WTC11 (cell line): ENCODE measurements around the gene SLC15A5. TPM values are rescaled to one million over a fixed set of nuclear protein-coding genes. Genes with fewer than 3 reads are reported as not detected.

ENCODE experiments used
- ATAC-seq: fragments of 200-7000 bp; cut with Tn5 transposase; 2 replicates; pipeline ENCODE4 v1.10.0; 2021; ENCODE audit warnings: mild to moderate bottlenecking, moderate library complexity
- CTCF ChIA-PET: fragments of 300-600 bp; sonication (Branson Sonifier 250); formaldehyde crosslinking; loops from one replicate; lab custom pipeline; 2021; ENCODE audit warnings: antibody characterized with exemption; lab: Charles Lee
- POLR2A ChIA-PET: fragments of 350-600 bp; sonication (Branson Sonifier 250); formaldehyde crosslinking; loops from one replicate; lab custom pipeline; 2021; ENCODE audit warnings: antibody characterized with exemption; lab: Charles Lee
- DNase-seq: peaks from one replicate; pipeline ENCODE4 v3.0.0; 2021; ENCODE audit warnings: low spot score
- H3K27ac Mint-ChIP-seq: 2 replicates; pipeline ENCODE4 v1.8.0; 2021; ENCODE audit warnings: mixed read lengths
- H3K27me3 Mint-ChIP-seq: 2 replicates; pipeline ENCODE4 v1.8.0; 2021; ENCODE audit warnings: low read depth, mild to moderate bottlenecking, moderate library complexity, mixed read lengths
- H3K36me3 Mint-ChIP-seq: 2 replicates; pipeline ENCODE4 v1.8.0; 2021; ENCODE audit warnings: mixed read lengths
- H3K4me1 Mint-ChIP-seq: 2 replicates; pipeline ENCODE4 v1.8.0; 2022; ENCODE audit warnings: mixed read lengths
- H3K4me3 Mint-ChIP-seq: 2 replicates; pipeline ENCODE4 v1.8.0; 2021; ENCODE audit warnings: mild to moderate bottlenecking, moderate library complexity, mixed read lengths
- H3K9me3 Mint-ChIP-seq: 2 replicates; pipeline ENCODE4 v1.8.0; 2021; ENCODE audit warnings: mixed read lengths
- ARID4B ChIP-seq: sonication (generic); formaldehyde crosslinking; IDR thresholded peaks from 2 replicates; pipeline ENCODE4 v1.8.0; 2023; ENCODE audit warnings: missing genetic modification reagents, mild to moderate bottlenecking, borderline replicate concordance
- ATF2 ChIP-seq: sonication (generic); formaldehyde crosslinking; IDR thresholded peaks from 2 replicates; pipeline ENCODE4 v1.8.1; 2022; ENCODE audit warnings: low read depth, missing genetic modification reagents, borderline replicate concordance
- CDX4 ChIP-seq: fragments of 250-450 bp; sonication (Bioruptor Pico); IDR thresholded peaks from 2 replicates; pipeline ENCODE4 v1.9.0; 2021; ENCODE audit warnings: moderate library complexity, mild to moderate bottlenecking, inconsistent platforms, borderline replicate concordance
- E2F1 ChIP-seq: sonication (generic); formaldehyde crosslinking; IDR thresholded peaks from 2 replicates; pipeline ENCODE4 v1.8.0; 2022; ENCODE audit warnings: mild to moderate bottlenecking, missing genetic modification reagents
- FOXK1 ChIP-seq: sonication (generic); formaldehyde crosslinking; IDR thresholded peaks from 2 replicates; pipeline ENCODE4 v1.8.0; 2022; ENCODE audit warnings: mild to moderate bottlenecking, moderate library complexity, missing genetic modification reagents
- JAZF1 ChIP-seq: fragments of 250-450 bp; sonication (Bioruptor Pico); IDR thresholded peaks from 2 replicates; pipeline ENCODE4 v1.9.0; 2021; ENCODE audit warnings: moderate library complexity, mild to moderate bottlenecking, inconsistent platforms
- JUN ChIP-seq: sonication (generic); formaldehyde crosslinking; IDR thresholded peaks from 2 replicates; pipeline ENCODE4 v1.8.0; 2023; ENCODE audit warnings: mild to moderate bottlenecking, missing genetic modification reagents
- MXD4 ChIP-seq: fragments of 250-450 bp; sonication (Bioruptor Pico); IDR thresholded peaks from 2 replicates; pipeline ENCODE4 v1.8.0; 2021; ENCODE audit warnings: mild to moderate bottlenecking, moderate library complexity, borderline replicate concordance
- MYBL2 ChIP-seq: sonication (generic); formaldehyde crosslinking; IDR thresholded peaks from 2 replicates; pipeline ENCODE4 v1.8.1; 2023; ENCODE audit warnings: mild to moderate bottlenecking, moderate library complexity, missing genetic modification reagents
- NFATC4 ChIP-seq: fragments of 250-450 bp; sonication (Bioruptor Pico); IDR thresholded peaks from 2 replicates; pipeline ENCODE4 v1.9.0; 2021; ENCODE audit warnings: mild to moderate bottlenecking
- OVOL2 ChIP-seq: fragments of 250-450 bp; sonication (Bioruptor Pico); IDR thresholded peaks from 2 replicates; pipeline ENCODE4 v1.9.0; 2021; ENCODE audit warnings: mild to moderate bottlenecking, borderline replicate concordance
- TP53 ChIP-seq: sonication (generic); formaldehyde crosslinking; IDR thresholded peaks from 2 replicates; pipeline ENCODE4 v1.8.1; 2023; ENCODE audit warnings: mild to moderate bottlenecking, missing genetic modification reagents
- ZBTB21 ChIP-seq: sonication (generic); formaldehyde crosslinking; IDR thresholded peaks from 2 replicates; pipeline ENCODE4 v1.8.1; 2023; ENCODE audit warnings: mild to moderate bottlenecking, missing genetic modification reagents, borderline replicate concordance
- ZNF138 ChIP-seq: sonication (generic); formaldehyde crosslinking; conservative IDR thresholded peaks from 2 replicates; pipeline ENCODE4 v1.8.1; 2022; ENCODE audit warnings: mild to moderate bottlenecking, moderate library complexity, missing genetic modification reagents
- ZNF219 ChIP-seq: sonication (generic); formaldehyde crosslinking; IDR thresholded peaks from 2 replicates; pipeline ENCODE4 v1.8.0; 2023; ENCODE audit warnings: missing genetic modification reagents, mild to moderate bottlenecking, borderline replicate concordance
- ZNF396 ChIP-seq: fragments of 250-450 bp; sonication (Bioruptor Pico); IDR thresholded peaks from 2 replicates; pipeline ENCODE4 v1.8.0; 2021; ENCODE audit warnings: mild to moderate bottlenecking, moderate library complexity, borderline replicate concordance
- ZNF425 ChIP-seq: fragments of 250-450 bp; sonication (Bioruptor Pico); conservative IDR thresholded peaks from 2 replicates; pipeline ENCODE4 v1.9.0; 2021; ENCODE audit warnings: mild to moderate bottlenecking
- ZNF512 ChIP-seq: sonication (generic); formaldehyde crosslinking; IDR thresholded peaks from 2 replicates; pipeline ENCODE4 v1.8.1; 2022; ENCODE audit warnings: missing genetic modification reagents, borderline replicate concordance
- total RNA-seq: library from RNA; stranded (reverse); gene quantifications from 3 replicates; pipeline ENCODE4 v1.2.3, GENCODE V29; 2021

Gene SLC15A5
- total RNA-seq, 1 experiment from 2014 or later = not detected

- no peaks in the 10 kb centered on the region for H3K36me3 Mint-ChIP-seq
- no peaks in the 10 kb centered on the region for H3K4me1 Mint-ChIP-seq
- H3K27me3 Mint-ChIP-seq = no peaks in the 10 kb centered on the region
- no peak overlapping the region for H3K27ac Mint-ChIP-seq
- ChIA-PET CTCF (no interaction called here), POLR2A (no interaction called here)
- H3K9me3 Mint-ChIP-seq = no peaks in the 10 kb centered on the region
- DNase-seq = no peak
- TF ChIP-seq ZNF512 (CRISPR knock-in tag) = no peak
- no peak for TF ChIP-seq ATF2
- TF ChIP-seq TP53 = no peak
- no peak for TF ChIP-seq MXD4 (CRISPR knock-in tag)
- TF ChIP-seq ZNF219 (CRISPR knock-in tag) = no peak
- TF ChIP-seq MYBL2 (CRISPR knock-in tag) = no peak
- no peak for TF ChIP-seq E2F1 (CRISPR knock-in tag)
- TF ChIP-seq ZBTB21 (CRISPR knock-in tag) = no peak
- no peak for TF ChIP-seq ZNF396 (CRISPR knock-in tag)
- no peak for TF ChIP-seq OVOL2 (CRISPR knock-in tag)
- no peak for TF ChIP-seq JAZF1 (CRISPR knock-in tag)
- TF ChIP-seq ZNF425 = no peak
- TF ChIP-seq NFATC4 (CRISPR knock-in tag) = no peak
- TF ChIP-seq FOXK1 (CRISPR knock-in tag) = no peak
- no peak for TF ChIP-seq ZNF138 (CRISPR knock-in tag)
- no peak for TF ChIP-seq CDX4 (CRISPR knock-in tag)
- TF ChIP-seq JUN = no peak
- no peak for TF ChIP-seq ARID4B (CRISPR knock-in tag)
- no peak for ATAC-seq
- H3K4me3 Mint-ChIP-seq = no peak overlapping the region
Observed at GRCh38 chr12:16155938-16156337, 121.5 kb downstream of the SLC15A5 start.
